ENCODE data around the gene SH3GL2.
A peak's percentile ranks its signal among the peaks of the same experiment; 100 is the strongest.

The SH3GL2 gene

GRCh38 chr9:17578911-17579793, at the start of gene SH3GL2:
Gene SH3GL2, plus strand, starts transcription at chr9:17579066.
- Histone ChIP-seq H3K9me3 (ENCODE audit: control insufficient read depth, insufficient read depth, low read length) (no peaks in the 10 kb centered on the region), H3K27me3 (ENCODE audit: control insufficient read depth, insufficient read depth, low read length) (peaks cover 8% of the 10 kb centered on the region; the same call in 1 of the 2 replicates), H3K4me3 (ENCODE audit: low read length) (peak within 1 kb of the TSS; percentile 49; the same call in 1 of the 2 replicates), H3K36me3 (ENCODE audit: control insufficient read depth, insufficient read depth, low read length) (no peaks in the 10 kb centered on the region), H3K27ac (ENCODE audit: low read length) (no peak within 1 kb of the TSS), H3K4me1 (ENCODE audit: control insufficient read depth, insufficient read depth, low read length) (no peaks in the 10 kb centered on the region)
- peak; percentile 70 for DNase-seq (ENCODE audit: low read depth, low spot score)
- WGBS (ENCODE audit: insufficient coverage, insufficient read length): no CpG with 5 or more reads among the region's 109 CpGs

- no CpG with 5 or more reads among the region's 10 CpGs for WGBS (ENCODE audit: insufficient coverage, insufficient read length)
- no peak overlapping the region for H3K27ac ChIP-seq (ENCODE audit: low read length)
- no peaks in the 10 kb centered on the region for H3K4me1 ChIP-seq (ENCODE audit: control insufficient read depth, insufficient read depth, low read length)
- no peak for DNase-seq (ENCODE audit: low read depth, low spot score)
- H3K27me3 ChIP-seq (ENCODE audit: control insufficient read depth, insufficient read depth, low read length): no peaks in the 10 kb centered on the region
- H3K36me3 ChIP-seq (ENCODE audit: control insufficient read depth, insufficient read depth, low read length): no peaks in the 10 kb centered on the region
- H3K9me3 ChIP-seq (ENCODE audit: control insufficient read depth, insufficient read depth, low read length): no peaks in the 10 kb centered on the region
- H3K4me3 ChIP-seq (ENCODE audit: low read length): no peak overlapping the region
These were observed 47.1 kb upstream of the SH3GL2 start for GRCh38 chr9:17531642-17532254.

- no peak for DNase-seq (ENCODE audit: low read depth, low spot score)
- H3K36me3 ChIP-seq (ENCODE audit: control insufficient read depth, insufficient read depth, low read length): no peaks in the 10 kb centered on the region
- no peak overlapping the region for H3K4me3 ChIP-seq (ENCODE audit: low read length)
- H3K4me1 ChIP-seq (ENCODE audit: control insufficient read depth, insufficient read depth, low read length): no peaks in the 10 kb centered on the region
- WGBS (ENCODE audit: insufficient coverage, insufficient read length): no CpG with 5 or more reads among the region's 6 CpGs
- no peak overlapping the region for H3K27ac ChIP-seq (ENCODE audit: low read length)
- H3K27me3 ChIP-seq (ENCODE audit: control insufficient read depth, insufficient read depth, low read length): no peaks in the 10 kb centered on the region
- H3K9me3 ChIP-seq (ENCODE audit: control insufficient read depth, insufficient read depth, low read length): no peaks in the 10 kb centered on the region
These were observed 46.4 kb upstream of the SH3GL2 start for GRCh38 chr9:17532461-17532860.

GRCh38 chr9:17535176-17535575, 43.7 kb upstream of the SH3GL2 start:
- Histone ChIP-seq H3K27ac (ENCODE audit: low read length) (no peak overlapping the region), H3K9me3 (ENCODE audit: control insufficient read depth, insufficient read depth, low read length) (no peaks in the 10 kb centered on the region; the same call in 1 of the 2 replicates), H3K4me1 (ENCODE audit: control insufficient read depth, insufficient read depth, low read length) (no peaks in the 10 kb centered on the region), H3K36me3 (ENCODE audit: control insufficient read depth, insufficient read depth, low read length) (no peaks in the 10 kb centered on the region), H3K4me3 (ENCODE audit: low read length) (no peak overlapping the region), H3K27me3 (ENCODE audit: control insufficient read depth, insufficient read depth, low read length) (no peaks in the 10 kb centered on the region)
- no peak for DNase-seq (ENCODE audit: low read depth, low spot score)
- WGBS (ENCODE audit: insufficient coverage, insufficient read length): no CpG with 5 or more reads among the region's 3 CpGs

- DNase-seq (ENCODE audit: low read depth, low spot score): no peak
- no peaks in the 10 kb centered on the region for H3K36me3 ChIP-seq (ENCODE audit: control insufficient read depth, insufficient read depth, low read length)
- H3K4me1 ChIP-seq (ENCODE audit: control insufficient read depth, insufficient read depth, low read length): no peaks in the 10 kb centered on the region
- no peaks in the 10 kb centered on the region; the same call in 1 of the 2 replicates for H3K9me3 ChIP-seq (ENCODE audit: control insufficient read depth, insufficient read depth, low read length)
- no peaks in the 10 kb centered on the region for H3K27me3 ChIP-seq (ENCODE audit: control insufficient read depth, insufficient read depth, low read length)
- H3K27ac ChIP-seq (ENCODE audit: low read length): no peak overlapping the region
- 100% methylated on average over 1 of the region's 7 CpGs for WGBS (ENCODE audit: insufficient coverage, insufficient read length)
- no peak overlapping the region for H3K4me3 ChIP-seq (ENCODE audit: low read length)
These were observed 42.8 kb upstream of the SH3GL2 start for GRCh38 chr9:17536027-17536426.

- no CpG with 5 or more reads among the region's 2 CpGs for WGBS (ENCODE audit: insufficient coverage, insufficient read length)
- Histone ChIP-seq H3K27me3 (ENCODE audit: control insufficient read depth, insufficient read depth, low read length) (no peaks in the 10 kb centered on the region), H3K36me3 (ENCODE audit: control insufficient read depth, insufficient read depth, low read length) (no peaks in the 10 kb centered on the region), H3K4me1 (ENCODE audit: control insufficient read depth, insufficient read depth, low read length) (no peaks in the 10 kb centered on the region), H3K9me3 (ENCODE audit: control insufficient read depth, insufficient read depth, low read length) (no peaks in the 10 kb centered on the region), H3K27ac (ENCODE audit: low read length) (no peak overlapping the region), H3K4me3 (ENCODE audit: low read length) (no peak overlapping the region)
- no peak for DNase-seq (ENCODE audit: low read depth, low spot score)
These were observed 27.8 kb upstream of the SH3GL2 start for GRCh38 chr9:17551023-17551422.

- Histone ChIP-seq H3K4me1 (ENCODE audit: control insufficient read depth, insufficient read depth, low read length) (no peaks in the 10 kb centered on the region), H3K9me3 (ENCODE audit: control insufficient read depth, insufficient read depth, low read length) (no peaks in the 10 kb centered on the region), H3K27me3 (ENCODE audit: control insufficient read depth, insufficient read depth, low read length) (no peaks in the 10 kb centered on the region), H3K36me3 (ENCODE audit: control insufficient read depth, insufficient read depth, low read length) (no peaks in the 10 kb centered on the region), H3K4me3 (ENCODE audit: low read length) (no peak overlapping the region), H3K27ac (ENCODE audit: low read length) (no peak overlapping the region)
- DNase-seq (ENCODE audit: low read depth, low spot score): no peak
- WGBS (ENCODE audit: insufficient coverage, insufficient read length): no CpG with 5 or more reads among the region's 4 CpGs
These were observed 23.4 kb upstream of the SH3GL2 start for GRCh38 chr9:17555362-17556054.

- no peaks in the 10 kb centered on the region for H3K27me3 ChIP-seq (ENCODE audit: control insufficient read depth, insufficient read depth, low read length)
- no CpG with 5 or more reads among the region's 8 CpGs for WGBS (ENCODE audit: insufficient coverage, insufficient read length)
- no peaks in the 10 kb centered on the region for H3K4me1 ChIP-seq (ENCODE audit: control insufficient read depth, insufficient read depth, low read length)
- no peak overlapping the region for H3K4me3 ChIP-seq (ENCODE audit: low read length)
- no peaks in the 10 kb centered on the region for H3K36me3 ChIP-seq (ENCODE audit: control insufficient read depth, insufficient read depth, low read length)
- no peak overlapping the region for H3K27ac ChIP-seq (ENCODE audit: low read length)
- DNase-seq (ENCODE audit: low read depth, low spot score): no peak
- H3K9me3 ChIP-seq (ENCODE audit: control insufficient read depth, insufficient read depth, low read length): no peaks in the 10 kb centered on the region
These were observed 22.6 kb upstream of the SH3GL2 start for GRCh38 chr9:17556255-17556654.

GRCh38 chr9:17556935-17557334, 21.9 kb upstream of the SH3GL2 start:
- Histone ChIP-seq H3K4me3 (ENCODE audit: low read length) (no peak overlapping the region), H3K9me3 (ENCODE audit: control insufficient read depth, insufficient read depth, low read length) (no peaks in the 10 kb centered on the region), H3K36me3 (ENCODE audit: control insufficient read depth, insufficient read depth, low read length) (no peaks in the 10 kb centered on the region), H3K4me1 (ENCODE audit: control insufficient read depth, insufficient read depth, low read length) (no peaks in the 10 kb centered on the region), H3K27ac (ENCODE audit: low read length) (no peak overlapping the region), H3K27me3 (ENCODE audit: control insufficient read depth, insufficient read depth, low read length) (no peaks in the 10 kb centered on the region)
- no peak for DNase-seq (ENCODE audit: low read depth, low spot score)
- no CpG with 5 or more reads among the region's 2 CpGs for WGBS (ENCODE audit: insufficient coverage, insufficient read length)

- Histone ChIP-seq H3K36me3 (ENCODE audit: control insufficient read depth, insufficient read depth, low read length) (no peaks in the 10 kb centered on the region), H3K4me1 (ENCODE audit: control insufficient read depth, insufficient read depth, low read length) (peaks cover 4% of the 10 kb centered on the region; the same call in 1 of the 2 replicates), H3K27ac (ENCODE audit: low read length) (no peak overlapping the region), H3K4me3 (ENCODE audit: low read length) (no peak overlapping the region), H3K9me3 (ENCODE audit: control insufficient read depth, insufficient read depth, low read length) (no peaks in the 10 kb centered on the region), H3K27me3 (ENCODE audit: control insufficient read depth, insufficient read depth, low read length) (no peaks in the 10 kb centered on the region)
- no peak for DNase-seq (ENCODE audit: low read depth, low spot score)
- whole genome bisulfite sequencing (ENCODE audit: insufficient coverage, insufficient read length): no CpG with 5 or more reads among the region's 5 CpGs
These were observed 7.0 kb upstream of the SH3GL2 start for GRCh38 chr9:17571825-17572224.
